GM18858 (cell line): Measurements from ENCODE around the gene SFMBT2.

Experiments used
- ATAC-seq: cut with Tn5 transposase; IDR thresholded peaks from one replicate; pipeline ENCODE4 v1.9.1; 2021; ENCODE audit not compliant: unreplicated experiment

The SFMBT2 gene

DNA sequence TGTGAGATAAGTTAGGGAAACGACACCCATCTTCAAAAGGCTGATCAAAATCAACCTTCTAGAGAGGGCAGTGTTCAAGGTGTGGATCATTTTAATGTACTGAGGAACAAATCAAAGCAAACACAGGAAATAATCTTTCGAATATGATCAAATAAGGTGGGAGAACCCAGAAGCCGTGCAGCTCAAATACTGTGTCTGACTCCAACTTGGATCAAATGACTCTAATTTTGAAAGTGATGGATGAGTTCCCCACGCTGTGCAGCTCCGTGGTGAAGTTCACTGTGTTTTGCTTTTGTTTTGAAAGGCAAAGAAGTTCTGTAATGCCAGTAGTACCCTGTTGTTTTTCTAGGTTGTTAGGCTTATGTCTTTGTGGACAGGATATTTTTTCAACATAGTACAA is 250.9 kb downstream of the SFMBT2 start:
- ATAC-seq, result no peak

- no peak for ATAC-seq
These were observed 251.3 kb downstream of the SFMBT2 start for GRCh38 chr10:7159517-7159916.

DNA sequence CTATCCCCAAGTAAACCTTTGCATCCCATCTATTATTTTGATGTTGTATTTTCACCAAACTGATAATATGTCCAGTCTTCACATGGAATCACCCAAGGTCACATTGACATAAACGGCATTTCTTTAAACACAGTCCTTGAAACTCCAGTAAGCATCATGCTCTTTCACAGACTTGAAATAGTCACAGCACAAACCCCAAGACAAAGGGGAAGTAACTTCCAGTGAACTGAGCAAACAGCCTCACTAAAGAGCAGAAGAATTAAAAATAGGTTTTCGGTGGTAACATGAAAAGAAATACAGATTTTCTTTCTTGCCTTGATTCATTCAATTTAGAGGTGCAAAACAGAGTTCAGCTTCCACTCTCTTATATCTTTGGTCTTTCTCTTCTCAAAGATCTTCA is 253.7 kb downstream of the SFMBT2 start:
- ATAC-seq, result peak; percentile 51

DNA sequence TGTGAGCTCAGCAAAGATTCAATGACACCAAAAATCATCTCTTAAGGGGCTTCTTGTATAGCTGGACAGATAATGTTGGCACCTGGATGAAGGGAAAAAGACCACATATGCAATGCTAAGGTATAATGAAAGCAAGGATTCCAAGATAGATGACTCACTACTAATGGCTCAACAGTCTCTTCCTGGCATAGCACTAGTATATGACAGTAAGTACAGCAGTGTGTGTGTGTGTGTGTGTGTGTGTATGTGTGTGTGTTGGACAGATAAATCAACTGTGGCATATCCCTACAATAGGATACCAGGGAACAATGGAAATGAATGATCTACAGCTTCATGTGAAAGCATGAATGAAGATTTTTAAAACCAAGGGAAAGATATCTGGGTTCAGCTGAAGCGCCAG is 257.1 kb downstream of the SFMBT2 start:
- ATAC-seq, result no peak

DNA sequence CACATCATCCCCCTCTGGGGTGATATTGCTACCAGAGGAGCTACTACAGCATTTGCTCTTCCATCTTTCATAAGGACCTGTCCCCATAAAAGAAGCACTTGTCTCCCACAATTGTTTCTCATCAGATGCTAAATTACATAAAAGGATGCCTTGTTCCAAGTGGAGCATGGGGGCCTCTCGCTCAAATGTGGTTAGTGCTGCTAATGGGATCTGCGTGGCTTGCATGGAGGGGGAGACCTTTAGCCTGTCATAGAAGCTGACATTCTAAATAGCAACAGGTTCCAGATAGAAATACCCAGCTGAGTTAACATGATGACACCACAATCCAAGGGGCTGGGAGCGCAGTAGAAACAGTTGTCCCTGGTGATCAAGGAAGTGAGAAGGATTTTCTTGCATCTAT is 257.9 kb downstream of the SFMBT2 start:
- ATAC-seq, result no peak

DNA sequence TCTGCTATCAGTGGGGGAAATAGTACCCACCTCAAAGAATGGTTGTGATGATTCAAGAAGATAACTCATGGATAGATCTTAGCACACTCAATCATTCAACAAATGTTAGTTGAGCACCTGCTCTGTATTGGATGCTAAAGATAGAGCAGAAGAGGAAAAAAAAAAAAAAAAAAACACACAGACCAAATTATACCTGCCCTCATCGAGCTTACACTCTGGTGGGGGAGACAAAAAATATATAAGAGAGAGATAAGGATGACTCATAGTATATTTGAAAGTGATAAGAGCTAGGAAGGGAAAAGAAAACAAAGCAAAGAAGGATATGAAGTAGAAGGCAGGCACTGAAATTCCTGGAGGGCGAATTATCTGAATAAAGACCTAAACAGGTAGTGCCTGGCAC is 258.5 kb downstream of the SFMBT2 start:
- ATAC-seq, result no peak

DNA sequence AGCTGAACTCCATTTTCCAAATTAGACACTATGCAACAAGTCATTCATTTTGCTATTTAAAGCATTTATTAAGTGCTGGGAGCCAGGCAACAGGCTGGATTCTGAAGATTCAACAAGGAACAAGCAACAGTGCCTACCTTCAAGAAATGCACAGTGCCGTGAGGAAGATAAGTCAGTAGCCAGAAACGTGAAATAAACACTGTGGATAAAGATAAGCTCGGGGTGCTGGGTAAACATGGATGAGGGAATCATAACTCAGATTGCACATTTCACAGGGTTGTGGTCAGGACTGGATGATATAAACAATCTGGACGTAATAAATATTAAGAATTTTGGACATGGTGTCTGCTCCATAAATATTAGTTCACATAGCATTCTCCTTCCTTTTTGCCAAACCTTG is 259.3 kb downstream of the SFMBT2 start:
- no peak for ATAC-seq

DNA sequence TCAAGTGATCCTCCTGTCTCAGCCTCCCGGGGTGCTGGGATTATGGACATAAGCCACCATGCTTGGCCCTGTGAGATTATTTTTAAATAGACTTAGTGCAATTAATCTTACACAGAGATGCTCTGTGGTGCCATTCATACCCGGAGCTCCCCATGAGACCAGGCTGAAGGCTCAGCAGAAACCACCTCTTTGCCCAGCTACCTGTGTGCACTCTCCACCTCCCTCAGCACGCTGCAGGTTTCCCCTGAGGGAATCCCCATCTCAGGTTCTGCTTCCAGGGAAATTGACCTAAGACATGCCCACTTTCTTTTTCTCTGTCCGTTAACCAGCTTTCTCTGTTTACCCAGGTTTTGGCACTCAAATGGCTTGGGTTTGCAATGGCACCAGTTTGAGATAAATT is 260.5 kb downstream of the SFMBT2 start:
- no peak for ATAC-seq

- ATAC-seq, result no peak
These were observed 264.6 kb downstream of the SFMBT2 start for GRCh38 chr10:7146189-7146588.

GRCh38 chr10:7136016-7136415 is 274.8 kb downstream of the SFMBT2 start:
- no peak for ATAC-seq

DNA sequence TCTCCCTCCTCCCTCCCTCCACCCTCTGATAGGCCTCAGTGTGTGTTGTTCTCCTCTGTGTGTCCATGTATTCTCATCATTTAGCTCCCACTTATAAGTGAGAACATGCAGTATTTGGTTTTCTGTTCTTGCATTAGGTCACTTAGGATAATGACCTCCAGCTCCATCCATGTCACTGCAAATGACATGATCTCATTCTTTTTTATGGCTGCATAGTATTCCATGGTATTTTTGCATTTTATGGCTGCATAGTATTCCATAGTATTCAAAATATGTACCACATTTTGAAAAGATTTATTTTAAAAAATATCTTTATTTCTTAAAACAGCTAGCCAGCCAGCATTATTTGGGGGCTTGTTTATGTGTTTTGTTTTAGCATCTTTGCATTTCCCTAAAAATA is 275.6 kb downstream of the SFMBT2 start:
- ATAC-seq, result no peak

GRCh38 chr10:7134448-7134847 is 276.4 kb downstream of the SFMBT2 start:
- ATAC-seq, result no peak

DNA sequence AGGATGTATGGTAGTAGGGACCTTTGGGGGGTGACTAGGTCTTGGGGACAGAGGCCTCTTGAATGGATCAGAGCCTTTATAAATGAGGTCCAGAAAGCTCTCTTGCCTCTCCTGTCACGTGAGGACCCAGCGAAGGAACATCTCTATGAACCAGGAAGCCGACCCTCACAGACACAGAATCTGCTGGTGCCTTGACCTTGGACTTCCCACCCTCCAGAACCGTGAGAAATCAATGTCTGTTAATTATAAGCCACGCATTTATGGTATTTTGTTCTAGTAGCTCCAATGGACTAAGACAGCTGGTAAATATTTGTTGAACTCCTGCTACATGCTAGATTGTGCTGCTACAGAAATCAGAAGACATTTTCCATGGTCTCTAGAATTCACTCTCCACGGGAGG is 276.9 kb downstream of the SFMBT2 start:
- ATAC-seq, result no peak

DNA sequence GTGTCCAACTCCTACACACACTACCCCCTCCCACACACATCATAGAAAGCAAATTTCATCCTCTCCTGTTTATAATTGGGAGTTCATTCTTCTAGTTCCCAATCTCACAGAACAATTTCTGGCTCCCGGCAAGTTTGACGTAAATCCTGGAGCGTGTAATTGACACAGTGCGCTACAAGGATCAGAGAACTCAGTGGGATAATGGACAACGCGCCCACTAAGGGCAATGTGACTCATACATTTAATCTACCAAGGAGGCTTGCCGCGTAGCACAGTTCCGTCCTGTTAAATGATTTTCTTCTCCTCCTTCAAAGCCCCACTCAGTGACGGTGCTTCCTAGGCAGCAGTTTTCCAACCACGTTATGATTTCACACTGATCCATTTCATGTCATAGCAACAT is 277.6 kb downstream of the SFMBT2 start:
- no peak for ATAC-seq

GRCh38 chr10:7130191-7130911 is 280.5 kb downstream of the SFMBT2 start:
- ATAC-seq, result no peak

DNA sequence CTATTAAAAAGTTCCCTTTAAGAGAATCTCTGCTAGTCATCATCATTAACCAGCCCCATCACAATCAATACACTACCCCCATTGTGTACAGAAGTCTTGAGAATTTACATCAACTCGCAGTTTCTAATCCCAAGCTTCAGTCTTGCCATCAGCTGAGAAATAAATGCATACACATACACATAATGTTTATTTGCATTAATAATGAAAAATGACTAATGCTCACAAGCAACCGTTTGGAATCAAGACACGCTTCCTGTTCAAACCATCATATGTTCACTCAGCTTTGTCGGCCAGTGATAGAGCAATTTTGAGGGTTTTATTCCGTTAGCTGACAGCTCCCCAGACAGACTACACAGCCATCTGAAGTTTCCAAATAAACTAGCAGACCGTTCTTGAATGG is 287.1 kb downstream of the SFMBT2 start:
- ATAC-seq, result no peak

GRCh38 chr10:7122561-7122960 is 288.3 kb downstream of the SFMBT2 start:
- ATAC-seq, result no peak

GRCh38 chr10:7121154-7121797 is 289.6 kb downstream of the SFMBT2 start:
- no peak for ATAC-seq

GRCh38 chr10:7119325-7120015 is 291.4 kb downstream of the SFMBT2 start:
- ATAC-seq, result no peak

DNA sequence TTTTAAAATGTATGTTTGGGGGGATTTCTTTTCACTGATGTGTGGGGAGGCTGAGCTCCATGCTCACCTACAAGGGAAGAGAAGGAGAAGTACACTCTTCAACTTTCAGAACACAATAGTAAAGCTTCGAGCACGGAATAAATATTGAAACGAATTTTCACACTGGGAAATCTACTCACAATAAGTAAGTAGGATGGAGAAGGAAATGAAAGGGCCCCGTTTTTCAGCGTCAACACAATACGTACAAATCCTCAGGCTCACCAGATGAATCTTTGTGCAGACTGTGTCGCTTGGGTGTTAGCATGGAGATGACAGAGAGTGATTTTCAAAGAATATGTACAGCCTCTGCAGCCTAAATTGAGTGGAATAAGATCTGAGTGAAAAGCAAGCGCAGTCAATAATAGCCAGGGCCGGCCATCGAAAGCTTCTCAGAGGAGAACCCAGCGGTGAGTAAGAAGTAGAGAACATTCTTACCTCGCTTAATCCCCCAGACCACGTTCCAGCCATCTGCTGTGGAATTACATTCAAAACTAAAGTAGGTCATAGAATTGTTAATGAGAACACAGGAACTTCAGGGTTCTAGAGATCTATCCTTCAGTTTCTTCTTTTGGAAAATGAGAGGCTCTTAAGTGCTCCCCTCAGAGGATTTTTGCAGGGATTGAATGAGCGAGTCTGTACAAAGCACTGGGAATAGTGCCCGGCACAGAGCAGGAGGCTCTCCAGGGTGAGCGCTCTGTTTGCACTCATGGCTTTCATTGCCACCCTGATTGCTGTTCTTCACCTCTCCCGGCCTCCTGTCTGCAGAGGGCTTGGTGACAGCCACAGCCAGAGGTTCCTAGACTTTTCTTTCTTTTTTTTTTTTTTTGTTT is 292.8 kb downstream of the SFMBT2 start:
- ATAC-seq, result no peak

DNA sequence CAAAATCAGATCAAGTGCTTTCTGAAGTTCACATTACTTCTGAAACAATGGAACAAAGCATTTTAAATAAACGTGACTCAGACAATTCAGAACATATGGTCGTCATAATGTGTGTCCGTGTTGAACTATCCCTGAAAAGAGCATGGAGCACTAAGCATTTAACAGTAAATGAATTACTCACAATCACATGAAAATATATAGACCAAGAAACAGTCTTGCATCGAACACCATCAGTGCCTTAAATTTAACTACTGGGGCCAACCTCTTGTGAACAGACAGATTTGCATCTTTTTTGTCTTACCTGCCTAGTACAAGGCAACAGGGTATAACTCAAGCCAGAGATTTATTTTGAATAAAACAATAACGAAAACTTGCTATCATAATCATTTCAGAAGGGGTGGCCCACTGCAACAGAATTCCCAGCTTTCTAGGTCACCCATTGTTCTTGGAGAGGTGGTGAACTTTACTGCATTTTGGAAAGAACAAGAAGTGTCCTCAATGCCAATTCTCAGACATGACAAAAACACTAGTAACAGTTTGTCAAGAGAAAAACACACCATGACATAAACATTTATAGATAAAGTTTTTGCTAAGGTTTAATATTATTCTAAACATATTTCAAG is 293.5 kb downstream of the SFMBT2 start:
- no peak for ATAC-seq
